LNCaP clone FGC (cell line): Measurements from ENCODE around the gene TAS1R3.
A peak's percentile ranks its signal among the peaks of the same experiment; 100 is the strongest.

Source experiments
- DNase-seq: peaks from one replicate; pipeline ENCODE4 v3.0.0-alpha.2; 2011; ENCODE audit warnings: low read depth
- H3K4me3 ChIP-seq: 2 replicates; pipeline ENCODE4 v1.5.1; 2011; ENCODE audit warnings: mild to moderate bottlenecking, low read depth, low read length, control low read depth
- CTCF ChIP-seq: IDR thresholded peaks from 2 replicates; pipeline ENCODE4 v1.5.1; 2012; ENCODE audit warnings: mild to moderate bottlenecking; ENCODE audit not compliant: control insufficient read depth, insufficient read depth; ENCODE audit errors: extremely low read depth

Gene TAS1R3

GRCh38 chr1:1285611-1286311 lies 45.3 kb upstream of the TAS1R3 start:
- H3K4me3 ChIP-seq: no peak overlapping the region
- TF ChIP-seq CTCF: no peak
- no peak for DNase-seq

- DNase-seq: no peak
- no peak overlapping the region for H3K4me3 ChIP-seq
- TF ChIP-seq CTCF: no peak
Observed at GRCh38 chr1:1286313-1287261, 44.5 kb upstream of the TAS1R3 start.

GRCh38 chr1:1287288-1288110 lies 43.6 kb upstream of the TAS1R3 start:
- H3K4me3 ChIP-seq: no peak overlapping the region
- no peak for DNase-seq
- no peak for TF ChIP-seq CTCF

GRCh38 chr1:1290238-1290731 lies 40.8 kb upstream of the TAS1R3 start:
- no peak for DNase-seq
- no peak overlapping the region for H3K4me3 ChIP-seq
- peak; percentile 85 for TF ChIP-seq CTCF

- no peak overlapping the region for H3K4me3 ChIP-seq
- no peak for TF ChIP-seq CTCF
- DNase-seq: no peak
Observed at GRCh38 chr1:1291023-1291528, 40.0 kb upstream of the TAS1R3 start.

GRCh38 chr1:1291548-1292441 lies 39.3 kb upstream of the TAS1R3 start:
- no peak overlapping the region for H3K4me3 ChIP-seq
- DNase-seq: no peak
- peak; percentile 80 for TF ChIP-seq CTCF
